GM18907 (cell line): Measurements from ENCODE around the gene CALR3.
"Not testable (repeated sequence)": the region's sequence is repeated elsewhere in the genome, so short reads cannot be mapped to it uniquely, and the experiment has no call there.

Experiments used
- ATAC-seq: cut with Tn5 transposase; IDR thresholded peaks from one replicate; pipeline ENCODE4 v1.9.1; 2021; ENCODE audit warnings: mild to moderate bottlenecking, moderate library complexity; ENCODE audit not compliant: unreplicated experiment

CALR3 gene

GRCh38 chr19:16524991-16525734 is 29.2 kb upstream of the CALR3 start:
- ATAC-seq, result no peak

DNA sequence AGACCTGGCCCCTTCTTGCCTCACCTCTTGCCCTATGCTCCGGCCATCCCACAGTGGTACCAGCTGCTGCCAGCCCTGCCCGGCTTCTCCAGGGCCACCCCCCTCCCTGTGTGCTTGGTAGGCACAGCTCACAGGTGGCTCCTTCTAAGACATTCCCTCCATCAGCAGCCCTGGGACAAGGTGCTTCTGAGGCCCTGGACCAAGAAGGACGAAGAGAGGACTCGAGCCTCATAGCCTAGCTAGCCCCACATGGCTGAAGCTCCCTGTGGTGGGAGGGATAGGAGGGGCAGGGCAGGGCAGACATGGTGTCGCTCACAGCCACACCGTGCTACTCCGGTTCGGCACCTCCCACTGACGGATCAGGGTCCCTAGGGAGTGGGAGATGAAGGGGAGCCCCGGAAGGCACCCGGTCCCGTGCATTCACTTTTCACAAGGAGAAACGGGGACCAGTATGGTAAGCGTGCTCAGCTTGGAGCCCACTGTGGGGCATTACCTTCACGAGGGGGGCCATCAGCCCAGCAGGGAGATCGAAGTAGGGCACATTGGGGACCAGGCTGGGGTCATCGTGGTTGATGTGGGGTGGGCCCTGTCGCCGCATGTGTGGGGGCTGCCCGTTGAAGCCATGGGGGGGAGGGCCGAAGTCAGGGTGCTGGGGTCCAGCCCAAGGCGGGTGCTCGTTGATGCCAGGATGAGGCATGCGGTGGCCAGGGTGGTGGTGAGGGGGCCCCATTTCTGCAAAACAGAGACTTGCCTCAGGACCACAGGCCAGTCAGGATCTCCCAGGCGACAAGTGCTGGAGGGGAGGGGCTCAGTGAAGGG is 26.8 kb upstream of the CALR3 start:
- ATAC-seq, result no peak

DNA sequence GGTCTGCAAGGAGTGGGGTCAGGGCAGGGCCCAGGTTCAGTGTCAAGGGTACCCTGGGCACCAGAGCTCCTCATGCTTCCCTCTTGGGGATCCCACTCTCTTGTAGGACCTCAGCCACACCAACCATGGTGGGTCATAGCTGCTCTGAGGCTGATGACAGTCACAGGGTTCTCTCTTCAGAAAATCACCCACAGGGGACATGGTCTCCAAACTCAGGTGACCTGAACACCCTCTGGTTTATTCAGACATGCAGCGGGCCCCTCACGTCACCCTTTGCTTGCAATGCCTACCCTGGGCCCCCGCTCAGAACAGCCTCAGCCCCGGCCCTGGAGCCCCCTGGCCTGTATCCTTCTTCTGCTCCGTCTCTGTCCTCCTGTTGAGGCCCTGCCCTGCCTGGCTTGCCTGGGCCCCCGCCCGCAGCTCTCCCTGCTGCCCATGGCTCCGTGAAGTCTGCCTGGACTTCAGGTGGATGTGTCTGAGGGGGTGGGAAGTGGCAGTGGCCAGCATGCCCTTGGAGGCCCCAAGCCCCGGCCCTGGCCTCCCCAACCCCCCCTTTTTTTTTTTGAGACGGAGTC is 25.8 kb upstream of the CALR3 start:
- ATAC-seq, result no peak

DNA sequence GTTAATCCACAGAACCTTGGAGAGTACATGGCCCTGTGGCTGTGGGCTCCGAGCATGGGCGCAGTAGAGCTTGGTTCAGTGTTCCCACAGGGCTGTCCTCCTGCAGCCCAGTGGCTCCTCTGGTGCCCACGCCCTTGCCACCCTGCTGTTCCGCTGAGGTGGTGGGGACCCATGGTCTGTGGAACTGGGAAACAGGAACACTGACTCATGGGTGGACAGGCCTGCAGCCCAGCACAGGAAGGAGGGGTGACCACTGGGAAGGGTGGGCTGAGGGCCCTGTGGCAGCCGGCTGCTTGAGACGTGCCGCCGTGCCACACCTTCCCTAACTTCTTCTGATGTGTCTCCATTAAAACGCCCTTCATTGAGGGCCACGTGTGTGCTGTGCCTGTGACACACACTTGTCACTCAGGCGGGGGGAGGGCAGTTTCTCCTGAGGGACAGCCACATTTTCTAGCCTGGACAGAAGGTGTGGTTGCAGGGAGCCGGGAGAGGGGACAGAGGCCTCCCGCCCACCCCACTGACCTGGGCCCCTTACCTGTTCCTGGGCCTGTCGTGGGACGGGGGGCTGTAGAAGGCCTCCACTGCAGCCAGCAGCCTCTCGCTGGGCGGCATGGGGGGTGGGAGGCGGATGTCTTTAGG is 25.1 kb upstream of the CALR3 start:
- no peak for ATAC-seq

- ATAC-seq, result no peak
Observed at GRCh38 chr19:16520074-16520973, 24.4 kb upstream of the CALR3 start.

DNA sequence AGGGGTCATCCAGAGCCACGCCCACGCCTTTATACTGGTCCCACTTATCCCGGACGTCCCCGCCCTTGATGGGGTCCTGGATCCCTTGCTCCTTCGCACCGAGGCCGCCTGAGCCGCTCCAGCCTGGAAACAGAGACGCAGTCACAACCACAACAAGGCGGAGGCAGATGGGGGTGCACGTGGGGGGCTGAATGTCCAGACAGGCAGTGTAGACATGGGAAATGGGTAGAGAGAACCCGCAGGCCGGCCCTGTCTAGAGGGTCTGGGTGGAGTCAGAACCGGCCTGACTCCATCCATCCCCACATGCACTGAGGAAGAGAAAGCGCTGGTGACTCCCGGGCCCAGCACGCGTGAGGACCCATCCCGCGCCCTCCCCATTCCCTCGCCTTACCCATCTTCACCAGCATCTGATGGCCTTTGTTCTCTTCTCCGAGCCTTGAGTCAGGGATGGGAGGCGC is 23.3 kb upstream of the CALR3 start:
- ATAC-seq, result no peak

- no peak for ATAC-seq
Observed at GRCh38 chr19:16518483-16519229, 22.7 kb upstream of the CALR3 start.

- no peak for ATAC-seq
Observed at GRCh38 chr19:16518061-16518460, 22.1 kb upstream of the CALR3 start.

- ATAC-seq, result no peak
Observed at GRCh38 chr19:16516923-16517610, 21.1 kb upstream of the CALR3 start.

- no peak for ATAC-seq
Observed at GRCh38 chr19:16516381-16516780, 20.4 kb upstream of the CALR3 start.

- no peak for ATAC-seq
Observed at GRCh38 chr19:16514383-16515019, 18.5 kb upstream of the CALR3 start.

- ATAC-seq, result not testable (repeated sequence)
Observed at GRCh38 chr19:16512611-16513010, 16.6 kb upstream of the CALR3 start.

- ATAC-seq, result no peak
Observed at GRCh38 chr19:16509141-16510061, 13.4 kb upstream of the CALR3 start.

DNA sequence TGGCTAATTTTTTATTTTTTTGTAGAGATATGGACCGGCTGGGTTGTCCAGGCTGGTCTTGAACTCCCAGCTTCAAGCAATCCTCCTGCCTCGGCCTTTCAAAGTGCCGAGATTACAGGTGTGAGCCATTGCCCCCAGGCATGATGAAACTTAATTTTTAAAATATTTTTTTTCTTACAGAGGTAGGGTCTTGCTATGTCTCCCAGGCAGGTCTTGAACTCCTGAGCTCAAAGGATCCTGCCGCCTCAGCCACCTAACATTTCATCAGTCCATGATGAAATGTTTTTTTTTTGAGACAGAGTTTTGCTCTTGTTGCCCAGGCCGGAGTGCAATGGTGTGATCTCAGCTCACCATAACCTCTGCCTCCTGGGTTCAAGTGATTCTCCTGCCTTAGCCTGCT is 12.6 kb upstream of the CALR3 start:
- ATAC-seq, result no peak

DNA sequence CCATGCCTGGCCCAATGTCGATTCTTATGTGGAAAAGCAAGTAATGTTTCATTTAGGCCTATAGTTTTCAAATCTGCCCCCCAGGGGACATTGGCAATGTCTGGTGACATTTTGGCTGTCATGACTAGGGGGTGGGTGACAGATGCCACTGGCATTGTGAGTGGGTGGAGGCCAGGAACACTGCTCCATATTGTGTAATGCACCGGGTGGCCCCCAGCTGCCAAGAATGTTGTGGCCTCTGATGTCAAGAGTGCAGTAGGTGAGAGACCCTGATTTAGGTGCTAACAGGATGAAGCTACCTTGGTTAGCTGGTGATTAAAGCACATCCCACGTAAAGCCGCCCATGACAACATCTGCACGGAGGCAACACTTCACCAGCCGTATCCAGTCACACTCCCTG is 11.0 kb upstream of the CALR3 start:
- ATAC-seq, result no peak

GRCh38 chr19:16506161-16506560 is 10.2 kb upstream of the CALR3 start:
- not testable (repeated sequence) for ATAC-seq

GRCh38 chr19:16504271-16504670 is 8.3 kb upstream of the CALR3 start:
- no peak for ATAC-seq
